Activated gamma-delta T cell treated with Interleukin-2 at 50 U/mL for 16 hours (primary cell): ENCODE measurements around the gene SERPINB13.
"Not testable (repeated sequence)": the region's sequence is repeated elsewhere in the genome, so short reads cannot be mapped to it uniquely, and the experiment has no call there.

Experiments used
- DNase-seq: peaks from one replicate; pipeline ENCODE4 v3.0.0-alpha.2; 2020

SERPINB13 gene

DNA sequence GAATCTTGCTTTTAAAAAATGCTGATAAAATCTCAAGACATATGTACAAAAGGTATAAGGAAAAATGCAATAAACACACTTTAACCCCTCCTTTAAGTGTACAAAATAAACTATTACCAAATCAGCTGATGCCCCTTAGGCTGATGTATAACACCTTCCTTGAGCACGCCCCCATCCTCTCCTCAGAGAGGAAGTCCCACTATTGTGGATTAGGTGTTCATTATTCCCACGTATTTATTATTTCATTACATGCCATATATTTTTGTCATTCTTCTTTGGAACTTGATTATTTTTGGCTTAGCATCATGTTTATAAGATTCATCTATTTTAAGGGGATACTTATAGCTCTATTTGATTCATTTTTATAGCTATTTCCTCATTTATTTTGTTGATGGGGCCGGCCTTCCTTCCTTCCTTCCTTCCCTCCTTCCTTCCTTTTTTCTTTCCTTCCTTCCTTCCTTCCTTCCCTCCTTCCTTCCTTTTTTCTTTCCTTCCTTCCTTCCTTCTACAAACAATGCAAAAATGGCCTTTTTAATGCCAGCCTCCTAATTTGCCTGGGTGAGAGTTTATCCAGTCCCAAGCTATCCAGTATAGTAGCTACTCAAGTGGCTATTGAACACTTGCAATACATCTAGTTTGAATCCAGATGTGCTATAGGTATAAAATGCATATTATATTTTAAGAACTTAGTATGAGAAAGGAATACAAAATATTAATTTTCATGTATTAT, 4.0 kb downstream of the SERPINB13 start:
- DNase-seq: no peak

DNA sequence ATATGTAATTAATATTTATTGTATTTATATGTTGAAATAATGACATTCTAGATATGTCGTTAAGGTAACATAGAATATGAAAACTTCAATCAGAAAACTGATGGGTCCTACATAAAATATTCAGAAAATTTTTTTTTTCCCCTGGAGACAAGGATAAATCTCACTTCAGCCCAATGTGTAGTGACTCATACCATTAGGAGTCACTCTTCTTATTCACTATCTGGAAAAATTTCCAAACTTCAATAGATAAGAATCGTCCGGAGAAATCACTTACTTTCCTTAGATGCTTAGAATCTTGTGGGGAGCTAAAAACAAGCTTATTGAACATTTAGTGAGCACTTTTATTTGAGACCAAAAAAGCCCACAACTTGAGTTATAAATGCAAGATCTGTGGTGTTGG, 4.6 kb downstream of the SERPINB13 start:
- DNase-seq: no peak

DNA sequence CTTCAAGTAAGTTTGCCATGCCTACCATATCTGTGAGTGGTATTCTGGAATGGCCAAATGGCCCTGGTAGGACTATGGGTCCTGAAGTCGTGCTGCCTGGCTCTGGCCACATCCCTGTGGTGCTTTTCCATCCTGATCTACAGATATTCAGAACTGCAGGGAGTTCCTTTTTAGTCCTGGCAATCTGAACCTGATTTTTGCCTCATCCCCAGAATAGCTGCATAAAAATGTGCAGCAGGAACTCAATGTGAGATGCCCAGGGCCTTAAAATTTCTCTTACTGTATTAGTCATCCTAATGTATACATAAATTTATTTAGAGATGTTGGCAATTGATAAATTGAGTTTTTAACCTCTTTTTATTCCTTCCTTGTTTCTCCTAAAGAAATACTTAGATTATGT, 5.3 kb downstream of the SERPINB13 start:
- no peak for DNase-seq

DNA sequence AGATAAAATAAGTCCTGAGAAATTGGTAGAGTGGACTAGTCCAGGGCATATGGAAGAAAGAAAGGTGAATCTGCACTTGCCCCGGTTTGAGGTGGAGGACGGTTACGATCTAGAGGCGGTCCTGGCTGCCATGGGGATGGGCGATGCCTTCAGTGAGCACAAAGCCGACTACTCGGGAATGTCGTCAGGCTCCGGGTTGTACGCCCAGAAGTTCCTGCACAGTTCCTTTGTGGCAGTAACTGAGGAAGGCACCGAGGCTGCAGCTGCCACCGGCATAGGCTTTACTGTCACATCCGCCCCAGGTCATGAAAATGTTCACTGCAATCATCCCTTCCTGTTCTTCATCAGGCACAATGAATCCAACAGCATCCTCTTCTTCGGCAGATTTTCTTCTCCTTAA, 9.8 kb downstream of the SERPINB13 start:
- DNase-seq: no peak

DNA sequence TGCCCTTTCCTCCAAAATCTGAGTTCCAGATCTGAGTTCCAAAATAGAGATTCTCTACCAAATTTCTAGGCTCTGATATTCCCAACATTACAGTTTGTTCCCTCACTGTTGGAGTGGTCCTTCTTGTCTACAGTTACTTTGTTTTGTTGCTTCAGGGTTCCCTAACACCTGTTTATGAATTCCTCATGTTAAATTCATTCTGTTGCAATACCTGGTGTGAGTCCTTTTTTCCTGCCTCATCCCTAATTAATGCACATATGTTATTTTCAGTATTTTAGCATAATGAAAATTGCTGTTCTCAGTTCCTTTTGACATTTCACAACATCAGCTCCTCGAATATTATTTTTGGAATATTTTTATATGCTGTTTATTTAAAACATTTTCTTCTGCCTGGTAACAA, 16.2 kb downstream of the SERPINB13 start:
- no peak for DNase-seq

DNA sequence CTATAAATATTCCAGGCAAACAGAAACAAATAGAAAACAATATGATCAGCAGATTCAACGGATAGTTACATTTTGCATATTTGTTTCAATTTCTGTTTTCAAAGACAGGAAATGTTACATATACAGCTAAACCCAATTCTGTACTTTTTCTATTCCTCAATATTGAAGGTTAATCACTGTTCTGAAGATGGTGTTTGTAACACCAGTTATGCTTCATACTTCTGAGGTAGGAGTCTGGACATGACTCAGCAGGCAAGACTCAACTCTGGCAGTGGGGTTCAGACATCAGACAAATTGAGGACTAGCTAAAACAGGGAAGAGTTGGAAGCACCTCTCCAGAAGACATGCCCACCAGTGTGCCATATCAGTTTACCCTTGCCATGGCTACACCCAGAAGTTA, 16.6 kb downstream of the SERPINB13 start:
- DNase-seq: no peak

DNA sequence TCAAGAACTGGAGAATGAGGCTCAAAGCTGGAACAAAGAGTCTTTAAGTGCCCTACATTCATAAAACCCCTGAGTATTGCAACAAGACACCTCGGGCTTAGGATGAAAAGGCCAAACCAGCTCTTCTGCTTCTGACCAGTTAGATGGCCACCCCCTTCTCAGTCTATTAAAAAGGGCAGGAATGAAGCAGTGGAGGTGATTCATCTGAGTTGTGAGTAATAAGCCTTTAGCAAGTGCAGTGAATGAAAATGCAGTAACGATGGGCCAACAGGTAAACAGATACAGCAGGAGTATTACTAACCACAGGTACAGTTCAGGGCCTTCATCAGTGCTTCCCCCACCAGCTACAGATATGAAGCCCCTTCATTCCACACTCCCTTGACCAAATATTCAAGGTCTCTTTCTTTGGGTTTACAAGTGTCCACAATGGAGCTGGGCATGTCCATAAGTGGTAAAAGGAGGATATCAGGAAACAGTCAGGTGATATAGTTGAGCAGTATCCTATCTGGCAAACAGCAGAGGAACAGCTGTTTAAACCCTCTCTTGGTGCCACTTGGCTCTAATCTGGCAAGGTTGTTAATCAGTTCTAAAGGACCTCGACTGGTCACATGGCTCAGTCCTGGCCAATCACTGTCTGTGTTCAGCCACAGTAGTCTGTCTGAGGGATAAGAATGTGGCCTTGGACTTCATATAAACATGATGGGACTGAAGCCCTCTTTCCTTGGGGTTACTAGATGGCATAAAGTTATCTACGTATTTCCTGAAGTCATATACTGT, 17.8 kb downstream of the SERPINB13 start:
- DNase-seq: no peak

DNA sequence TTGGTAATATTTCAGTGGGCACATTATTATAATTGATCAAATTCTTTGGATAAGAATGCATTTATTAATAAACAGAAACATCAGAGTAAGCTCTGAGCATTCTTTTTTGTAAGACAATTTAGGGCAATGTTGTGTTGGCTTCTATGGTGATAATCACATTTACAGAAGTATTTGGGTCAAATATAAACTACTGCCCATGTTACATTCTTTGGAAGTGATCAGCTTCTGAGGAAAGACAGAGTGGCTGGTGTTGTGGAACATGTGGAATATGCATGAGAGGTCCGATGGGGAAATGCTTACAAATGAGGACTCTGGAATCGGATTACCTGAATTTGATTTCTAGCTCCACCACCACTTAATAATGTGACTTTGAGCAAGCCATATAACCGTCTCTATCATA, 19.4 kb downstream of the SERPINB13 start:
- DNase-seq: no peak

DNA sequence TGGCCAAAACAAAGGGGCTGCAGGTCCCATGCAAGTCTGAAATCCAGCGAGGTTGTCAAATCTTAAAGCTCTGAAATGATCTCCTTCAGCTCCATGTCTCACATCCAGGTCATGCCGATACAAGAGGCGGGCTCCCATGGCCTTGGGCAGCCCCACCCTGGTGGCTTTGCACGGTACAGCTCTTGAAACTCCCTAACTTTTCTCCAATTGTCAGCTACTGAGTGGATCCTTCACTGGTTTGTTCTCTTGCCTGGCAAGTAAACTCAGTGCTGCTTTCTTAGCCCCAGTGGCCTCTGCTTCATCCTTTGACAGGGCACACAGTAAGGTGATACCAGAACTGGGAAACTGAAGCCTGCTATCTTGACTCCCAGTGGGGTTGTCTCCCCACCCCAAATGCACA, 26.3 kb downstream of the SERPINB13 start:
- DNase-seq: no peak

DNA sequence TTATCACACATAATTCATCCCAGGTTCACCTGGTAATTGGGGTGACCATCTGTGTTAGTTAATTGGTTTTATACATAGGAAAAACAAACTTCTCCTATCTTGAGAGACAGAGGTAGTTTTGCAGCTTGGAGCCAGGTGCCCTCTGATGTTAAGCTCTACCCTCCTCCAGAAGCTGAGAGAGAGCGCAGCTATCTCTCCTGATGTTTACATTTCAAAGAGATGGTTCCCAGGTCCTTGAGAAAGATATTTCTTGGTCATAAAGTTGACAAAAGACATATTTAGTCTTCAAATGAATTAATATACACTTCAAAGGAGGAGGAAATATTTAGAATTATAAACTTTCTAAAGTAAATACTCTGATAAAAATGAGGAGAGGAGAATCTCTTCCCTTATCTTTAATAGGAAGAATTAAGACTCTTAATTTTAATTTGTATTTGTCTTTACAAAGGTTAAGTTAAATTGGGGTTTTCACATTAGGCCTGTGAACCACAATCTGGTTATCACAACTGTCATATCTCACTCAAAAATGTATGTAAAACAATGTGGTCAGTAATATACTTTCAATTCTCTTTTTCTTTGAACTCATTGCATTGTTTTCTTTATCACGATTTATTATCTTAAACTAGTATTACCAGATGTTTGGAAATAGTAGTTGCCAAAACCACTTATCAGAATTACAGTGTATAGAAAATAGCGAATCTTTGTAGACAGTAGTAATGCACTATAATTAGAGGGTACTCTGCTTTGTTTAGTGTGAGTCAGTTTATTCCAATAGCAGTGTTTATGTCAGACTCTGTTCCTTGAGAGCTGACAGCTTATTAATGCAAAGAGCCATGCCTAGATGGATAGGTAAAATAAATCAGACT, 30.1 kb downstream of the SERPINB13 start:
- DNase-seq: no peak

DNA sequence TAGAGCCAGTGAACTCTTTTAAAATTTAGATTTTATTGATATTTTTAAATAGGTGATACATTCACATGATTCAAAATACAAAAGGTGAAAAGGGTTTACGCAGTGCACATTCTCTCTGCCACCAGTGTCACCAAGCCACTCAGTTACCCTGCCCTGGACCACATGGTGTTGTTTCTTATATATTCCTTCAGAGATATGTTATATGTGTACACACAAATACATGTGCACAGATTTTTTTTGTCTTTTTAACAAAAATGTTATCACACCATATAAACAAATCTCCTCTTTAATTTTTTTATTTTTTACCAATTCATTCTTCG, 30.7 kb downstream of the SERPINB13 start:
- no peak for DNase-seq

DNA sequence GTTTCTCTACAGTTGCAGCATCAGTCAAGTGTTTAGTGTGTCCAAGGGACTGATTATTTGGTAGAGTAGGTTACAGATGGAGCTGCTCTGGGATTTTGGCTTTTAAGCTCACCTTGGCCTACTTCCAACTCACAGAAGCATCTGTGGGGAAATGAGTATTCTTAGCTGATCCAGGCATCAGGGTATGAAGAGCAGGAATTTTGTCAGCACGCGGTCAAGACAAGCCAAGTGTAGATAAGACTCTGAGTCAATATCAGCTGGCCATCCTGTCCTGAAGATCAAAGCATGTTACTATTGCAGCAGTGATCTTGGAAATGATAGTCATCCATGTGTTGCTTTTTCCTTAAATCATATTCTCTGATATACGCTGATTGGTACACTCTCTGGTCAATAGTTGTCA, 32.5 kb downstream of the SERPINB13 start:
- DNase-seq: no peak

DNA sequence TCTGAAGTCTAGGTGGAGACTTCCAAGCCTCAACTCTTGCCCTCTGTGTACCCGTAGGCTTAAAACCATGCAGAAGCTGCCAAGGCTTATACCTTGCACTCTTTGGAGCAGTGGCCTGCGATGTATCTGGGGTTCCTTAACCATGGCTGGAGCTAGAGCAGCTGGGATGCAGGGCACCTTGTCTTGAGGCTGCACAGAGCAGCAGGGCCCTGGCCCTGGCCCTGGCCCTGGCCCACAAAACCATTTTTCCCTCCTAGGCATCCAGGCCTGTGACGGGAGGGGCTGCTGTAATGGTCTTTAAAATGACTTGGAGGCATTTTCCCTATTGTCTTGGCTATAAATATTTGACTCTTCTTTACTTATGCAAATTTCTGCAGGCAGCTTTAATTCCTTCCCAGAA, 37.7 kb downstream of the SERPINB13 start:
- no peak for DNase-seq

DNA sequence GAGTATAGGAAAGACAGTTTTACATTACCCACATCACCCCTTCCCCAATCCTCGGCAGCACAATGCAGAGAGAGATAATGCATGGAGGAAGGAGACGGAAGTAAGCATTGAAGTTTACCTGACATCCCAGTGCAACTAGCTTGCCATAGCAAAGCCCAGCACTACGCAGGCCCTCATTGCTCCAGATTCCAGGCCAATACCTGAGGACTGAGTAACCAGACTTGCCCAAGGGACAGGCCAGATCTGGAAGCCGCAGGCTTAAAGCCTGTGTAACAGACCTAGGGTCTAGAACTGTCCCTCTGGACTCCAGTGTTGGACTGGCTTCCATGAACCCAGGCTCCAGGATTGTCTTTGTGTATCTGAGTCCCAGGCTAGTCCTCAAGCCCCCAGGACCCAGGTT, 39.3 kb downstream of the SERPINB13 start:
- DNase-seq: no peak

DNA sequence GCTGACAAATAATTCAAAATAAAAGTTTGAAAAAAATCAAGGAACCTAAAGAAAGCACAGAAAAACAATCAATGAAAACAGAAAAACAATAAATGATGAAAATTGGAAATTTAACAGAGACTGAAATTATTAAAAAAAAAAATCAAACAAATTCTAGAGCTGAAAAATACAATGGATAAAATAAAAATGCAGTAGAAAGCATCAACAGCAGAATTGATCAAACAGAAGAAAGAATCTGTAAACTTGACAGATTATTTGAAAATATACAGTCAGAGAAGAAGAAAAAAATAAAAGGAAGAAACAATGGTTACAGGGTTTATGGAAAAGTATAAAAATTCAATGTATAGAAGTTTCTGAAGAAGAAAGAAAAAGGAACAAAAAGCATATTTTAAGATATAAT, 40.7 kb downstream of the SERPINB13 start:
- no peak for DNase-seq

DNA sequence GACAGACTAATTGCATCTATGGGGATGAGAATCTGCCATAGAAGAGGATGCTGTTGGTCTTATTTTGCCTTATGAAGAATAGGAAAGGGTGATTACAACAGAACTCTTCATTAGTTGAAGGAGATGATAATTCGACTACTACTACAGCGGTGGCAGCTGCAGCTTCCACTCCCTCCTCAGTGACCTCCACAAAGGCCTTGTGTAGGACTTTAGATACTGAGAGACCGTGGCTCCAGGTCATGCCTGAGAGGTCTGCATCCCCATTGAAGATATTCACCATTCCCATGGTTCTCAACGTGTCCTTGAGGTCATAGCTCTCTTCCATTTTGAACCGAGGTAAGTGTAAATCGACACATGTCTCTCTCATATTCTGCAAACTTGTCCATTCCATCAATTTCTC, 50.6 kb downstream of the SERPINB13 start:
- DNase-seq: no peak

DNA sequence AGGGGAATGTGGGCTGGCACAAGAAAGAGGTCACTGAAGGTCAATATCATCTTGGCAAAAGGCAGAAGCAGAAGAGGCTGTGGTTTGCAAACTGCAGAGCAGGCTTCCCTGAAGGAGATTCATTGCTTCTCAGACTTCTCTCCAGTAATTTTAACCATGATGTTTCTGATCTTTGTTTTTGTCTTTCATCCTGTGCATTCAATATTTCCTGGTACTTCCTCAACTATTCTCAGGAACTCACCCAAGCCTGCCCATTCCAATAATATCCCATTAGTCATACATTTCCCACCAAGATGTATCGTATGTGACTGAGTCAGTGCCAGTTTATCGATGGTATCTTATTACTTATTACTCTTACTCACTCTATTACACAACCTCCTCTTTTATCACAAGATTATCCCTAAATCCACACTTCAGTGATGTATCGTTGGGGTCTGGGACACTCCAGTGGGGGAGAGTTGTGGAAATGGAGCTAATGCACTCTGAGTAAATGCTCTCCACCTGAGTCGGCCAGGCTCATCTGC, 54.1 kb downstream of the SERPINB13 start:
- not testable (repeated sequence) for DNase-seq

DNA sequence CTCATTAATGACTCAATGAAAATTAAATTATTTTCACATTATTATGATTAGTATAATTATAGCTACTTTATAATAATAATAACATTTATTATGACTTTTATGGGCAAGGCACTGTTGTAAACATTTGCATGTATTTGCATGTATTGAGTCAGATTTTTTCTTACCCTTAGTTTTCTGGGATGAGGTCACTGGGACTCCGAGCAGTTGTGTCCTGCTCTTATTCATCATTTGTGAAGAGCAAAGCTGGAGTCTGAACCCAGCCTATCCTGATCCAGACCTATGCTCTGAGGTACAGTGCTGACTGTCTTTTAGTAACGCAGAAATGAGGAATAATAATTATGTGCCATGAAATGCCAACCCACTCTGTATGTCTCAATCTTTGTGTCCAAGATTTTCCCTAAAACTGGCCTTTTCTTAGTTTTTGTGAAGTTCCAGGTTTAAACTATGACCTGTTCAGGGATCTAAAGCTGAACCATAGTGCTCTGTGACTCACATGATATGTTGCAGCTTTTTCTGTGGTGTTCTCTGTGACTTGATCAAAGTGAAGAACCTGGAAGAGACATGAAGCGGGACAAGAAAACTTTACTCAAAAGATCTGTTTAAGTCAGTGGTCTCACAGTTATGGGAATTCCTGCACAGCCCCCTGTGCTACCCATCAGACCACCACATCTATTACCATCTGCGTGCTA, 55.7 kb downstream of the SERPINB13 start:
- not testable (repeated sequence) for DNase-seq

DNA sequence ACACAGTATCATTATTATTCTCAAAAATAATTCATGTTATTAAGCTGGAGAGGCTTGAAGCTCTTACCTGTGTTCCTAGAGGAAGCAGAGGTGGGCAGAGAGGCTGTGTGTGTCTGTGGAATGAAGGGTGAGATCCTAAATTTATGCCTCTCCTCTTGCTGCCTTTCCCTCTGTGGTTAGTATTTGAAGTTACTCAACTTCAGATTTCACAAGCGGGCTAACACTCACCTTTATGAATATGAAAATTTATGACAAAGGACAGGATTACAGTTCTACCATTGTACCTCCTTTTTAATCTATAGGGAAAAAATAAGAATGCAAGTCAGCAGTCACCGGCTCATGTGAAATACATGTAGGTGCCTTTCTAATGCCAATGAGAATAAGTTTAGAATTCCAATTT, 57.0 kb downstream of the SERPINB13 start, which contains the start of gene SERPINB4:
Gene SERPINB4 (minus strand): TSS at position 115 of the 400 bp plus-strand sequence. CDS start 679 bp downstream, outside the sequence.
- not testable (repeated sequence) for DNase-seq

DNA sequence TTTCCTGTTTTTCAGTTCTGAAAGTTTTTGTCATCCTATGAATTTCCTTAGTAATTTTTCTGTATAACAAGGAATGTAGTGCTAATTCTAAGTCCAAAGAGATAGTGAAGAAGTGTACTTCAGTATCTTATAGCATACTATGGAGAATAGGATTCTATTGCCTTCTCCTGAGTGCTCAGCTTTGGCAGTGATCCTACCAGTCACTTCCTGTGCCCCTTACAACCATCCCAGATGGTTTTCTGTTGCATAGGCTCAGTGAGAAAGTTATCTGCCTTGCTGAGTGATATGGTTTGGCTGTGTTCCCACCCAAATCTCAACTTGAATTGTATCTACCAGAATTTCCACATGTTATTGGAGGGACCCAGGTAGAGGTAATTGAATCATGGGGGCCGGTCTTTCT, 57.6 kb downstream of the SERPINB13 start:
- DNase-seq: not testable (repeated sequence)

DNA sequence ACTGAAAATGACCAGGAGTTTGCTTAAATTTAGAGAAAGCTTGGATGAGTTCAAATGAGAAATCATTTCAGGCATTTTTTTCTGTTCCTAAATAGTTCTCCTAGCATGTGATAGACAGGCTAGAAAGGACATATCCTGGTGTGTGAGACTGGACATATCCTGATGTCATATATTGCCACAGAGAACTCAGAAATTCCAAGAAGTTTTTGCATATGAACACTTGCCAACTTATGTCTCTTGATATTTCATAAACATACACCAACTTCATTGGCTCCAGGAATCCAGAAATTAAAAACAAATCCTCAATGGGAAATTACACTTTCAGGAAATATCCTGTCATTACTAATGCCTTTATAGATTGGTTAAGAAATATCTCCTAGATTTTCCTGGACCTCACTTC, 59.8 kb downstream of the SERPINB13 start:
- no peak for DNase-seq

DNA sequence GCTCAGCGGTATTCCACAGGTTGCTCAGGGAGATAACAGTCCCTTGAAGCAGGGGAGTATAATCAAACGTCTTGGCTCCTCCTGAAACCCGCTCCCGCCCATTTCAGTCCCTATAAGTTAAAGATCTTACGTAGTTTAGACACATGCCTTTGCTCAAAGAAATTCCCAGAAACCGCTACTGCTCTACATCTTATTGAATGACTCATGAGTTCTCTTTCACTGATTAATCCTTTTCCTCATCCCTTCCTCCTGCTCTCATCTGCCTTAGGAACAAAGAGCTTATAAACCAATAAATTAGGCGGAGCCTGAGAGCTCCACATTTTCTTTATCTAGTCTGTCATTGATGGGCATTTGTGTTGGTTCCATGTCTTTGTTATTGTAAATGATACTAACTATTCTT, 61.1 kb downstream of the SERPINB13 start:
- DNase-seq: no peak
